GM21447 (cell line): ENCODE results near the gene SLC37A1.

Experiments used
- ATAC-seq: cut with Tn5 transposase; IDR thresholded peaks from one replicate; pipeline ENCODE4 v1.9.1; 2021; ENCODE audit not compliant: unreplicated experiment

Gene SLC37A1

GRCh38 chr21:42478504-42478903, 35.1 kb upstream of the SLC37A1 start:
- no peak for ATAC-seq

DNA sequence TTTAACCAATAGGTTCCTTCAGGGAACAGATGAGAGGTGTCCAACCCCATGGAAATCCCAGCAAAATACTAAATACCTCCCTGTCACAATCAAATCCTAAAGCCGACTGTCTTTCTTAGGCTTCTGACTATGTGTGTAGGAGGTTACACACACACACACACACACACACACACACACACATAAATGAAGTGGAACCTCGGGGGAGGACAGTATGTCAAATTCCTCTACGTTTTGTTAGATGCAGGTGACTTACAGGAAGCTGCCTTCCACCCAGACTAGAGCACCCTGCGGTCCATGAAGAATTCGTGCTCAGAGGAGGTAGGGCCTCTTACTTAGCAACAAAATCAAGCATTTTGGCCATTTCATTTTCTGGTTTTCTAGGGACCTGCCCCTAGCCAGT, 34.1 kb upstream of the SLC37A1 start:
- ATAC-seq: no peak

DNA sequence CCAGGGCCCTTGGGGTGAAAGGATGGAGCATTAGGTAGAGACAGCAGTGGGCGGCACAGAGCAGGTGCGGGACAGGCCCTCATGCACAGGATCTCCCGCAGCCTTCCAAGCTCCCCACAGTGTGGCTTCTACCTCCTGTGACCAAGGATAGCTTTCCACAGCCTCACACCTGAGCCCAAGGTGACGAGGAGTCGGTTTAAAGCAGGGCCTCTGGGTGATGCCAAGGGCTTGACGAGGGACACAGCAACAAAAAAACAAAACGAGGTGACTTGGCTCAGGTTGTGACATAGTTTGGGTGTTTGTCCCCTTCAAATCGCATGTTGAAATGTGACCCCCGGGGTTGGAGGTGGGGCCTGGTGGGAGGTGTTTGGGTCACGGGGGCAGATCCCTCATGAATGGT, 32.9 kb upstream of the SLC37A1 start:
- no peak for ATAC-seq

DNA sequence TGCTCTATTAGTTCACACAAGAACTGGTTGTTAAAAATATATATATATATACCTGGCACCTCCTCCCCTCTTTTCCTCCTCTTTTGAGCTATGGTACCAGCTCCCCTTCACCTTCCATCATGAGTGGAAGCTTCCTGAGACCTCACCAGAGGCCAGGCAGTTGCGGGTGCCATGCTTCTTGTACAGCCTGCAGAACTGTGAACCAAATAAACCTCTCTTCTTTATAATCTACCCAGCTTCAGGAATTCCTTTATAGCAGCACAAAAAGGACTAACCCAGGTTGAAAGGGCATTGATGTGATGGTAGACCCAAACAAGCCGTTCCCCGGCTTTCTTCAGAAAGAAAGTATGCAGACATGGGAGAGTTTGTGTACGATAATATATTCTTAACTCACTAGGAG, 32.5 kb upstream of the SLC37A1 start:
- no peak for ATAC-seq

- ATAC-seq: no peak
These were observed 28.7 kb upstream of the SLC37A1 start for GRCh38 chr21:42484966-42485365.

GRCh38 chr21:42486072-42486471, 27.6 kb upstream of the SLC37A1 start:
- no peak for ATAC-seq

DNA sequence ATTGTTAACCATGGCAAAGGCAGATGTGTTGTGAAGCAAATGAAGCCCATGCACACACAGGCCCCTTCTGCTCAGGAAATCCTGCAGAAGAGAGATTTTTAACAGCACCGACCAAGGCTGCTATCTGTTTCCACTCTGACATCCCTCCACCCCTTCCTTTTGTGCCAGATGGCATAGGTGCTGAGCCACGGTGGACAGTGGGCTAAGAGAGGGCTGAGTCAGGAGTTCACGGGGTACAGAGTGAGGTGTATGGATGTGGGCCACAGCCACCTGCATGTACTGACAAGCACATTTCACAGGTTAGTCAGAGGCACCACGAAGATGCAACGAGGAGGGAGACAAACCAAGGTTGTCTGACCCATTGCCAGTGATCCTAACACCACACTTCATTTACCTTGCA, 27.1 kb upstream of the SLC37A1 start:
- no peak for ATAC-seq

- ATAC-seq: no peak
These were observed 24.6 kb upstream of the SLC37A1 start for GRCh38 chr21:42489006-42489563.

GRCh38 chr21:42489991-42490390, 23.7 kb upstream of the SLC37A1 start:
- no peak for ATAC-seq

DNA sequence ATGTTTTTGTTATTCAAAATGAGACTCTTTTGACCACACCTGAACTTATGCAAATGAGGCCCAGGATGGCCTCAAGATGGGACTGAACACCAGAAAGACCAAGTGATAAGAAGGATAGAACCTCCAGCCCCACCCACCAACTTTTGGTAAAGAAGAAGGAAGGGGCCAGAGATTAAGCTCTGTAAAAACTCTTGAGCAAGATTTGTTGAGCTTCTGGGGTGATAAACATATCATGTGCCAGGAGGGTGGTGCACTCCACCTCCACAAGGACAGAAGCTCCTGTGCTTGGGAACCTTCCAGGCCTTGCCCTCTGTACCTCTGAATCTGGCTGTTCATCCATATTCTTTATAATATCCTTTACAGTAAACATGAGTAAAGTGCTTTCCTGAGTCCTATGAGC, 22.9 kb upstream of the SLC37A1 start:
- ATAC-seq: no peak

- ATAC-seq: no peak
These were observed 22.3 kb upstream of the SLC37A1 start for GRCh38 chr21:42491328-42491727.

DNA sequence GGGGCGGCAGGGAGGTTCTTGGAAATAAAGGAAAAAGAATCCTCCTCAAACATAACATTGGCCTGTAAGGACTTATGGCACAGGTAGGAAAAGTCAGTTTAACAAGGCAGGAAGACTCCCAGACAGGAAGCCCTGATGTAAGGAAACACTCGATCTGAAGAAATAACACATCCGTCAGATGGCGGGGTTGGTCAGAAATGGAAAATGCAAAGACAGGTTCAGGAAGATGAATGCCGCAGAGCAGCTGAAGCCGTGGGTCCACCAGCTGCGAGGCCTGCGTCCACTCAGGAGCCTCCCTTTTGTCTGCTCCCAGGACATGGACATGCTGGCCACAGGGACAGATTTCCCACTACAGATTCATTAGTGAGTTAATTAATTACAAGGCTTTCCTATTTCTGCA, 21.5 kb upstream of the SLC37A1 start:
- no peak for ATAC-seq

DNA sequence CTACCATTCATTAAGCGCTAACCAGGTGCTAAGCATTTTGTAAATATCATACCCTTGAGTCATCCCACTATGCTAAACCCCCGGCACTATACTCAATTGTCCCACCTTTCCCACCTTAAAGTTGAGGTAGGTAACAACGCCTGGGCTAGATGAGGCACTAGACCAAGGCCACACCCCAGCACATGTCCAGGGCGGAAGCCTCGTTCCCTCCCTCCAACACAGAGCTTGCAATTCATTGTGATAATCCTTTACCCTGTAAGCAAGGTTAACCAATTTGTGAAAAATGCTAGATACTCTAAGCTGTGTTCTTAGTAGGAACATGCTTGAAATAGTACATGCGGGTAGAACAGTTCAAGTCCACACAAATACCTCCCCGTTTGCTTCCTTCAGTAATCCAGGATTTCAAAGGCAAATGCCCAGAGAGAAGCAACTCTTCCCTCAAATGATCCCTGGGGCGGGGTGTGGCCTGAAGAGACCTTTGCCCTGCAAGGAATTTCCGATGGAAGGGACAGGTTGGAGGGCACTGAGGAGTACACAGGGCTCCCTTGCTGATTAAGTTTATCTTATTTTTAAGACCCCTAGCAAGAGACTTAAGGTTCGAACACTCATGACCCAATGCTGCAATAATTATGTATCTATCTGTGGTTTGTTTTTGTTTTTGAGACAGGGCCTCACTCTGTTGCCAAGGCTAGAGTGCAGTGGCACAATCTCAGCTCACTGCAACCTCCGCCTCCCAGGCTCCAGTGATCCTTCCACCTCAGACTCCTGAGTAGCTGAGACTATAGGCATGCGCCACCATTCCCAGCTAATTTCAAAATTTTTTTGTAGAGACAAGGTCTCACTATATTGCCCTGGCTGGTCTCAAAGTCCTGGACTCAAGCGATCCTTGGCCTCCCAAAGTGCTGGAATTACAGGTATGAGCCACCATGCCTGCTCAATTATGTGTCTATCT, 20.3 kb upstream of the SLC37A1 start:
- no peak for ATAC-seq

- no peak for ATAC-seq
These were observed 18.6 kb upstream of the SLC37A1 start for GRCh38 chr21:42495027-42495426.

DNA sequence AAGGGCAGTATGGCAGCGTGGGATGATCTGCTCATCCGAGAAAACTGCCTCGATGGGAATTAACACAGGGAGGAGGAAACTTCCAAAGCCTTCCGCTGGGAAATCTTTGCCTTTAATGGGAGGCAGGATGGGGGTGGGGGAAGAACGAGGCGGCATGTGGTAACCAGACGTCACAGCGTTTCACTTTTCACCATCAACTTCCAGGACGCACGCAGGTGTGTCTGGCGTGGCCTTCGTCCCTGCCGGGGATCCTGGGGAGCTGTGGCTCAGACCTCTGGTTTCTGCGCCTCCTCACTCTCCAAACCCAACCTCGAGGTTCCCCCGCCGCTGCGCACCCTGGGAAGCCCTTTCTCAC, 17.9 kb upstream of the SLC37A1 start:
- peak; percentile 26 for ATAC-seq

DNA sequence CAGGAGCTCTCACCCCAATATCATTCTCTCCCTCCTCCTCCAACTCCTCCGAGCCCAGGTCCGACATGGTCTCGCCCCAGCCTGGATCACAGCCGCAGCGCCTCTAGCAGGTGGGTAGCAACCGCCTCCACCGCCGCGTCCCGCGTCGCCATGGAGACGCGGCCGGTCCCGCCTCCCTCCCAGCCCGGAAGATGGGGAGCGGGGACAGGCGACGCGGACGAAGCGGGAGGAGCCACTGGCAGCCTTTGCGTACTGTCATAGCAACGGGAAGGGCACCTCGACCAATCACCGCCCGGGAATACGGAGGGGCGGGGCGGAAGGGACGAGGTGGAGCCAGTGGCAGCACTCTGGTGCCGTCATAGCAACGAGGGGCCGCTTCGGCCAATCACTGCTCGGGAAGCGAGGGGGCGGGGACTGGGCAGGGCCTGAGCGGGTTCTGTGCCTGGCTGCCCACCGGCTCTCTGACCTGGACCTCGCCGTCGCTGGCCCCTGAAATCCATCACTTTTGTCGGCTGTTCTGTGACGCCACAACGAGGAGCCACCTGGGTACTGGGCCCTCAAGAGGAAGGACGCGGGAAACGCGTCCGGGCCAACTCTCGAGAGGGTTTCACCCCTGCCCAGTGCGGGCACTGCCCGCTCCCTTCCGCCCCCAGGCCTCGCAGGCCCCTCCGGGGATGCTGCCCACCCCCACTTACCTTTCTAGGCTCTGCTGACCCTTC, 17.4 kb upstream of the SLC37A1 start, which contains the start of gene RSPH1:
TSS of gene RSPH1 (minus strand) at position 105 of the 719 bp plus-strand sequence. CDS start at position 67, 38 bp downstream.
- peak; percentile 98 for ATAC-seq

DNA sequence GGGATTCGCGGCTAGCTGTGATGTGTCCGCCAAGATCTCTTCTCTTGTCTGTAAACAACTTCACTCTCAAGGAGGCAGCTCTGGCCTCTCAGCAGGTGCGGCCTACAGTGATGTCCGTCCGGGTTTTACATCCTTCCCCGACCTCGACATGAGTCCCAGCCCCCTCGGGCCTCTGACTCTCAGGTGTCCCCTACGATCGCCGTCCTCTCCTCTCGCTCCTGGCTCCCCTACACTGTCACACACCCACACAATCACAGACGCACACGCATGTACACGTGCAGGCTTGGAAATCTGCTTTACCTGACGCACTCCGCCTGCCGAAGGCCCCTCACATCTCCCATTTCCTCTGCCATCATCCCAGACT, 16.8 kb upstream of the SLC37A1 start:
- peak; percentile 2 for ATAC-seq

DNA sequence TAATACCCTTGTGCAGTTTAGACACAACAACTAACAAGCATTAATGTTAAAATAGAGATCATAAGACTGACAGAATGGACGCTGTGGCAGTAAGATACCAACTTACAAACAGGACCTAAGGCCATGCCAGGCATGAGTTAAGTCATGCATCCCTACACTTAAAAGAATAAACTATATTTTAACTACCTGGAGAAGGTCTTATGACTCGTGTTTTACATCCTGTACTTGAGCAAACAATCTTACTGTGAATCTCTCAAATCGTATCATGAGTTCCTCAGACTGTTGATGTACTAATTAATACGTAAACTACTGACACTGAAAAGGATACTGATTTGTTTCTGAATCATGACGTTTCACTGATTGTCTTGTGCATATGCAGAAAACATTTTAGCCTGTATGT, 15.6 kb upstream of the SLC37A1 start:
- ATAC-seq: no peak

- ATAC-seq: no peak
These were observed 14.1 kb upstream of the SLC37A1 start for GRCh38 chr21:42499444-42500112.

- no peak for ATAC-seq
These were observed 13.4 kb upstream of the SLC37A1 start for GRCh38 chr21:42500225-42500624.

DNA sequence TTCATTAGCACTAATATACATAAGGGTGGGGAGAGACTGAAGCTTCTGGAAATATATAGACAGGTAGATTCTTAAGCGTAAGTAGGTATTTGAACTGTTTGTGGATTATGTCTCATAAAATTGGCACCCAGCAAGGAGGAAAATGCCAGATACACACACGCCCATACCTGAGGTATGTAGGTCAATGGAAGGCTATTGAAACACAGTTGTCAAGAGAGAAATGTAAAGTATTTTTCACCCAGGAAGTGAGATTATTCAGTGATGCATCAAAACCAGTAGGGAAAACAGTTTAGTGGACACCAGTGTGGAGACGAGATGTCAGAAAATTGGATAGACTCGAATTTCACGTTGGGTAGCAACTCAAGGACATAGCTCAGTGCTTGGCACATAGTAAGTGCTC, 12.9 kb upstream of the SLC37A1 start:
- ATAC-seq: no peak
